Esophagus squamous epithelium (tissue), 5 donors: ENCODE data around the gene RHBDD1. TPM values are rescaled to one million over a fixed set of nuclear protein-coding genes. Genes with fewer than 3 reads are reported as not detected.

Experiments
- DNase-seq: peaks from one replicate; lab custom pipeline; 2025; lab: John Stamatoyannopoulos, UW
- H3K27ac ChIP-seq, 4 donors: fragments of 200-600 bp; sonication (generic); one replicate each; pipeline ENCODE4 v1.5.1; 2016 to 2019; ENCODE audit warnings: mild to moderate bottlenecking in 1 of 4
- H3K27me3 ChIP-seq, 4 donors: fragments of 200-600 bp; sonication (generic); 1 replicate in 3 of 4; 2 replicates in 1 of 4; pipeline versions ENCODE4 v1.5.1 to v1.6.0; 2017 to 2021; ENCODE audit warnings: antibody characterized with exemption in 1 of 4
- H3K36me3 ChIP-seq, 3 donors: fragments of 200-600 bp; sonication (generic); one replicate each; pipeline ENCODE4 v1.5.1; 2016 to 2019
- H3K4me1 ChIP-seq, 3 donors: fragments of 200-600 bp; sonication (generic); one replicate each; pipeline ENCODE4 v1.5.1; 2017 to 2019
- H3K4me3 ChIP-seq, 4 donors: fragments of 200-600 bp; sonication (generic); 1 replicate in 3 of 4; 2 replicates in 1 of 4; pipeline ENCODE4 v1.5.1; 2016 to 2019; ENCODE audit warnings: mild to moderate bottlenecking in 2 of 4, moderate library complexity in 1 of 4
- H3K9me3 ChIP-seq, 3 donors: fragments of 200-600 bp; sonication (generic); one replicate each; pipeline ENCODE4 v1.5.1; 2016 to 2019
- CTCF ChIP-seq, 6 experiments: fragments of 450-650 bp in 4 of 6; fragments of 200-600 bp in 2 of 6; sonication (generic) in 2 of 6; IDR thresholded peaks; one replicate each; pipeline ENCODE4 v1.5.1; 2016 to 2019; ENCODE audit warnings: antibody characterized with exemption in 6 of 6, mild to moderate bottlenecking in 4 of 6, moderate library complexity in 4 of 6
- POLR2A ChIP-seq, 4 donors: fragments of 450-650 bp; IDR thresholded peaks; one replicate each; pipeline ENCODE4 v1.6.1; 2017; ENCODE audit warnings: antibody characterized with exemption in 4 of 4, mild to moderate bottlenecking in 4 of 4, moderate library complexity in 3 of 4
- WGBS, 2 donors: methylation state at CpG; one replicate each; pipeline ENCODE4 v1.1.5; 2018; 5-methylcytosine and 5-hydroxymethylcytosine counted together
- intact Hi-C: fragments of 100-400 bp; cut with DNase I; formaldehyde crosslinking; loops from one replicate; pipeline ENCODE4 v1.15.0; 2022
- total RNA-seq, 4 donors: library from RNA; depleted of rRNA; stranded (reverse); fragments of >200 nt; gene quantifications; one replicate each; pipeline ENCODE4 v1.1.0, GENCODE V29; 2016
- donor health status: DM: yes; HTN: yes; CAD: no.

RHBDD1 gene
- total RNA-seq, 4 donors from 2014 or later, result 6.8 to 14.4 (median 10.3) TPM

- no peak for DNase-seq
- TF ChIP-seq POLR2A (IDR thresholded peaks at IDR 0.05) (no peak), CTCF (IDR thresholded peaks at IDR 0.05) (no peak)
- Histone ChIP-seq H3K27me3 (no peaks in the 10 kb centered on the region), H3K9me3 (no peaks in the 10 kb centered on the region), H3K36me3 (peaks cover 0 to 23% (median 0%) of the 10 kb centered on the region in 3 donors), H3K27ac (no peak overlapping the region), H3K4me1 (no peaks in the 10 kb centered on the region), H3K4me3 (no peak overlapping the region)
- intact Hi-C loops, result no loop called here
- 81 to 91% methylated on average over 2 of the region's 2 CpGs for WGBS, 2 donors
Observed at GRCh38 chr2:226881287-226881686, 45.4 kb downstream of the RHBDD1 start.

- H3K4me3 ChIP-seq, result no peak overlapping the region
- intact Hi-C loops, result no loop called here
- H3K4me1 ChIP-seq, result no peaks in the 10 kb centered on the region
- no peak for DNase-seq
- H3K36me3 ChIP-seq, result peaks cover 0 to 22% (median 0%) of the 10 kb centered on the region in 3 donors
- H3K27ac ChIP-seq, result no peak overlapping the region
- 93 to 94% methylated on average over 4 of the region's 4 CpGs for WGBS, 2 donors
- no peaks in the 10 kb centered on the region for H3K27me3 ChIP-seq
- no peaks in the 10 kb centered on the region for H3K9me3 ChIP-seq
- no peak for TF ChIP-seq POLR2A (IDR thresholded peaks at IDR 0.05)
Observed at GRCh38 chr2:226882606-226883005, 46.8 kb downstream of the RHBDD1 start.

- intact Hi-C loops, result no loop called here
- 93 to 96% methylated on average over 4 of the region's 4 CpGs for WGBS, 2 donors
- no peaks in the 10 kb centered on the region for H3K4me1 ChIP-seq
- peaks cover 0 to 17% (median 0%) of the 10 kb centered on the region in 3 donors for H3K36me3 ChIP-seq
- no peak overlapping the region for H3K27ac ChIP-seq
- TF ChIP-seq POLR2A (IDR thresholded peaks at IDR 0.05), result no peak
- no peak for TF ChIP-seq CTCF (IDR thresholded peaks at IDR 0.05)
- no peak overlapping the region for H3K4me3 ChIP-seq
- DNase-seq, result no peak
- H3K9me3 ChIP-seq, result no peaks in the 10 kb centered on the region
- no peaks in the 10 kb centered on the region for H3K27me3 ChIP-seq
Observed at GRCh38 chr2:226883296-226883795, 47.5 kb downstream of the RHBDD1 start.

GRCh38 chr2:226884166-226884565 lies 48.3 kb downstream of the RHBDD1 start:
- Histone ChIP-seq H3K27ac (no peak overlapping the region), H3K9me3 (no peaks in the 10 kb centered on the region), H3K4me3 (no peak overlapping the region), H3K4me1 (no peaks in the 10 kb centered on the region), H3K36me3 (peaks cover 0 to 14% (median 0%) of the 10 kb centered on the region in 3 donors), H3K27me3 (no peaks in the 10 kb centered on the region)
- TF ChIP-seq POLR2A (IDR thresholded peaks at IDR 0.05) (no peak), CTCF (IDR thresholded peaks at IDR 0.05) (no peak)
- intact Hi-C loops, result no loop called here
- DNase-seq, result no peak

GRCh38 chr2:226885769-226886435 lies 50.0 kb downstream of the RHBDD1 start:
- no peak for DNase-seq
- Histone ChIP-seq H3K4me3 (no peak overlapping the region), H3K4me1 (no peaks in the 10 kb centered on the region), H3K36me3 (peaks cover 0 to 6% (median 0%) of the 10 kb centered on the region in 3 donors), H3K9me3 (no peaks in the 10 kb centered on the region), H3K27me3 (no peaks in the 10 kb centered on the region), H3K27ac (no peak overlapping the region)
- intact Hi-C loops, result no loop called here
- WGBS, 2 donors, result 85 to 88% methylated on average over 8 of the region's 8 CpGs
- TF ChIP-seq CTCF (IDR thresholded peaks at IDR 0.05), result no peak
- TF ChIP-seq POLR2A (IDR thresholded peaks at IDR 0.05), result no peak
